Measurements from ENCODE around the gene ZNF670. TPM values are rescaled to one million over a fixed set of nuclear protein-coding genes. Genes with fewer than 3 reads are reported as not detected.
"Not testable (repeated sequence)": the region's sequence is repeated elsewhere in the genome, so short reads cannot be mapped to it uniquely, and the experiment has no call there.

The ZNF670 gene
- total RNA-seq (2021; fragmentation: NEBNext Ultra II Directional; extraction: Animal tissue kit (Norgen Biotek cat#: 25700)): 1 to 10 TPM; 1.3 to 1.9 (median 1.5) TPM
- long read RNA-seq, transcript ZNF670-201 (4 exons, 1,994 nt): major isoform, 5 of 7 reads
- long read RNA-seq, partial matches to known transcripts: 0 of 7 reads
- long read RNA-seq, other reads (novel, unspliced or antisense): 2 of 7 reads

DNA sequence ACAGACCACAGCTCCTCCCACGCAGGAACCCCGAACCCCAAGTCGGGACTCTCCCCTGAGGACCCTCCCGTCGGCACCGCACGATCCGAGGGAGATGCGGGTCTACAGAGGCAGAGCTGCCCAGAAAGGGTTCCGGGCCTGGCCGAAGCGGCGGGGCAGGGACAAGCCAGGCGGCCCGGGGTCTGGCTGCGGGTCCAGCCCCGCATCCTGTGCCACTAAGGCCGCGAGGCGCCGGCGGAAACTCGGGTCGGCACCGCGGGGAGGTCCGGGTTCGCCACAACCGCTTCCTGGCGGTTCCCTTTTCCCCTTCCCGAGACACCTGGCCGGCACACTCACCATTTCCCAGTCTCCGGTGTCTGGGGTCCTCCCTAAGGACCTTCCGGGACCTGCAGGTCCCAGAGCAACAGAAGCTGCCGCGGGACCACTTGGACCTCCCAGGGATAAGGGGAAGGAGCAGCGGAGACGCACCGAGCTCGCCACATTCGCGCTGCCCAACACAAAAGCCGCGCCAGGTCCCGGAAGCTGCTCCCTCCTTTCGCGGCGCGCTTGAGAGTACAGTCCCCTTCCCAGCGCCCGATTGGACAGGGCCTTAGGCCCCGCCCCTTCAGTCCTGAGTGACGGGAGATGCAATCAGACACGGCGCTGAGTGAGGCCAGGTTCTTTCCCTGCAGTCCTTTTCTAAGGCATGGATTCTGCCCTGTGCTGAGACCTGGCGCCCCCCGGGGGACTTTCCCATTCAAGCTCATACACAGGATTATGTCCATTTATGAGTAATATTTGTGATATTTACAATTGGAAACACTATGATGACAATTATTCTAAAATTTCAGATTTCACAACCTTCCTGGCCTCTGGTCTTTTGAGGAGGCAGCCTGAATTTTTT is at the start of gene ZNF670:
Gene ZNF670, minus strand, starts transcription at position 554 of the 883 bp plus-strand sequence. Its CDS starts 215 bp downstream, at position 339.
- peaks cover 27% of the 10 kb centered on the region for H3K4me1 Mint-ChIP-seq (ENCODE audit: low read depth)
- peak within 1 kb of the TSS; percentile 80 for H3K27ac Mint-ChIP-seq
- peaks cover 18% of the 10 kb centered on the region for H3K36me3 Mint-ChIP-seq (ENCODE audit: low read depth)
- H3K27me3 Mint-ChIP-seq (ENCODE audit: insufficient read depth): no peaks in the 10 kb centered on the region; the same call in 1 of the 2 replicates
- peak within 1 kb of the TSS; percentile 93 for H3K4me3 Mint-ChIP-seq
- TF ChIP-seq, protein P1, sequence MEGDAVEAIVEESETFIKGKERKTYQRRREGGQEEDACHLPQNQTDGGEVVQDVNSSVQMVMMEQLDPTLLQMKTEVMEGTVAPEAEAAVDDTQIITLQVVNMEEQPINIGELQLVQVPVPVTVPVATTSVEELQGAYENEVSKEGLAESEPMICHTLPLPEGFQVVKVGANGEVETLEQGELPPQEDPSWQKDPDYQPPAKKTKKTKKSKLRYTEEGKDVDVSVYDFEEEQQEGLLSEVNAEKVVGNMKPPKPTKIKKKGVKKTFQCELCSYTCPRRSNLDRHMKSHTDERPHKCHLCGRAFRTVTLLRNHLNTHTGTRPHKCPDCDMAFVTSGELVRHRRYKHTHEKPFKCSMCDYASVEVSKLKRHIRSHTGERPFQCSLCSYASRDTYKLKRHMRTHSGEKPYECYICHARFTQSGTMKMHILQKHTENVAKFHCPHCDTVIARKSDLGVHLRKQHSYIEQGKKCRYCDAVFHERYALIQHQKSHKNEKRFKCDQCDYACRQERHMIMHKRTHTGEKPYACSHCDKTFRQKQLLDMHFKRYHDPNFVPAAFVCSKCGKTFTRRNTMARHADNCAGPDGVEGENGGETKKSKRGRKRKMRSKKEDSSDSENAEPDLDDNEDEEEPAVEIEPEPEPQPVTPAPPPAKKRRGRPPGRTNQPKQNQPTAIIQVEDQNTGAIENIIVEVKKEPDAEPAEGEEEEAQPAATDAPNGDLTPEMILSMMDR (IDR thresholded peaks at IDR 0.05): no peak
- peaks cover 4% of the 10 kb centered on the region for H3K9me3 Mint-ChIP-seq
- peak; percentile 88 for DNase-seq

DNA sequence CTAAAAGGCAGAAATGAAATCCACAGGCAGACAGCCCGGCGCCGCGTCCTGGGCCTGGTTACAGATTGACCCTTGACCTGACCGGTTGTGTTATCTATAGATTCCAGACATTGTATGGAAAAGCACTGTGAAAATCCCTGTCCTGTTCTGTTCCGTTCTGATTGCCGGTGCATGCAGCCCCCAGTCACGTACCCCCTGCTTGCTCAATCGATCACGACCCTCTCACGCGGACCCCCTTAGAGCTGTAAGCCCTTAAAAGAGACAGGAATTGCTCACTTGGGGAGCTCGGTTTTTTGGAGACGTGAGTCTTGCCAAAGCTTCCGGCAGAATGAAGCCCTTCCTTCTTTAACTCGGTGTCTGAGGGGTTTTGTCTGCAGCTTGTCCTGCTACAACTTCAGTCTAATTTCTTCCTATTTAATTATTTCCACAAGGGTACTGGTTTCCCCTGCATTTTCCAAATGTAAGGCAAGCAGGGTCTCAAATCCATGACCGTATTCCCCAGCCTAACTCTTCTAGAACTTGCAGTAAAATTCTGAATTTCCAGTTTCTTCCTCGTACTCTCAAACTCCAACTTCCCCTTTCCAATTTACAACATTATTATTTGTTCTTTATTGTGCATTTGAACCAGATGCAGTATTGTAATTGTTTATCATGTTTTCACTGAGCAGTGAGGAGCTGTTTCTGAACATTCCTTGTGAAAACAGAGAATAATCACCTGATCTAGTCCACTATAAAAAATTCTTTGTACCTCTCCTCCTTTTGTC is 49.1 kb upstream of the ZNF670 start:
- Mint-ChIP-seq H3K27ac (peak overlapping the region; percentile 43), H3K36me3 (ENCODE audit: low read depth) (peaks cover 18% of the 10 kb centered on the region)
- H3K27me3 Mint-ChIP-seq (ENCODE audit: insufficient read depth): not testable (repeated sequence)

DNA sequence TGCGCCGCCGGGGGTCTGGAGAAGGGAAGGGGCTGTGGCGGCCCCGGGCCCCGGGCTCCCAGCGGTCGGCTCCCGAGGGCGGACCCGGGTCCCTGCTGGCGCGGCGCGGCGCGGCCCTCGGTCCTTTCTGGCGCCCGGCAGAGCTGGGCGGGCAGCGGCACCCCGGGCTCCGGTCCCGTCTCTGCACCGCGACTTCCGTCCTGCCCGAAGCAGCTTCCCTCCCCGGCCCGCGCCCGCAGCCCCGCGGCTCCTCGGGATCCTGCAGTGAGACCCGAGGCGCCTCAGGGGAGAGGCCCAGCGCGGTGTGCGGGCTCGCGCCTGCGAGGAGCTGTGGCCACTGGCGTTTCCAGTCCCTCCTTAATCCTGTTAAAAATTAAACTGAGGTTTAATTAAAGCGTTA is 48.0 kb upstream of the ZNF670 start:
- H3K36me3 Mint-ChIP-seq (ENCODE audit: low read depth); H3K4me1 Mint-ChIP-seq (ENCODE audit: low read depth); H3K27me3 Mint-ChIP-seq (ENCODE audit: insufficient read depth); DNase-seq; H3K4me3 Mint-ChIP-seq; H3K27ac Mint-ChIP-seq: not testable (repeated sequence)
- H3K9me3 Mint-ChIP-seq: peaks cover 25% of the 10 kb centered on the region

More for the DNA sequence above, 49.1 kb upstream of the ZNF670 start:
- H3K9me3 Mint-ChIP-seq: peaks cover 31% of the 10 kb centered on the region
- not testable (repeated sequence) for H3K4me1 Mint-ChIP-seq (ENCODE audit: low read depth); DNase-seq
- H3K4me3 Mint-ChIP-seq: peak overlapping the region; percentile 86

DNA sequence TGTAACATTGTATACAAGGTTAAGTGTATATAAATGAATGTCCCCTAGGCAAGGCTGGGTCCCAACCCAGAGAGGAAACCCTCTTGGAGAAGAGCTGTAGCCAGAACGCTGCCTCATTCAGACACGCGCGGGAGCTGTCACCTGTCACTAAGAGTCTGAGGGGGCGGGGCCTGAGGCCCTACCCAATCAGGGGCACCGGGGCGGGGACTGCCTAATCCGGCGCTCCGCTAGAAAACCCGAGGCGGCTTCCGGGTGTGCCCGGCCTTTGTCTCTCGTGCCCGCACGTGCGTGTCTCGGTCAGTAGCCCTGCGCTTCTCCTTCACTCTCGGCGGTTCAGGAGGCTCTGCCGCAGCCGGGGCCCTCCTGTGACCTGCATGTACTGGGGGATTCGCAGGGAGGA is 47.6 kb upstream of the ZNF670 start:
- not testable (repeated sequence) for H3K4me3 Mint-ChIP-seq; H3K27ac Mint-ChIP-seq; H3K36me3 Mint-ChIP-seq (ENCODE audit: low read depth); DNase-seq; H3K27me3 Mint-ChIP-seq (ENCODE audit: insufficient read depth); H3K4me1 Mint-ChIP-seq (ENCODE audit: low read depth)
- peaks cover 25% of the 10 kb centered on the region for H3K9me3 Mint-ChIP-seq

DNA sequence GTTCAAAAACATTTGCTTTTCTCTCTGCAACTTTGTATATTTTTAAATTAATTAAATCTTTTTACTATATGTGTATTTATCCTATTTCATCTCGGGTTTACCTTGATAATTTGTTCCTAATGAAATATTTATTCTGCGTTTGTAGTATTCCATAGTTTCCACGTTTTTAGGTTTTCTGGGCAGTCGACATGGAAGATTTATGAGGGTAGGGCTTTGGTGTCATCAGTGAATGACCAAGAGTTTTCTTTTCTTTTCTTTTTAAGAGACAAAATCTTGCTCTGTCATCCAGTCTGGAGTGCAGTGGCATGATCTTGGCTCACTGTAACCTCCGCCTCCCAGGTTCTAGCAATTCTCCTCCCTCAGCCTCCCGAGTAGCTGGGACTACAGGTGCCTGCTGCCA is 42.8 kb upstream of the ZNF670 start:
- DNase-seq: no peak
- peaks cover 20% of the 10 kb centered on the region for H3K9me3 Mint-ChIP-seq
- H3K4me3 Mint-ChIP-seq: no peak overlapping the region
- no peak overlapping the region for H3K27ac Mint-ChIP-seq
- TF ChIP-seq, protein P1 (IDR thresholded peaks at IDR 0.05): no peak
- H3K27me3 Mint-ChIP-seq (ENCODE audit: insufficient read depth): no peaks in the 10 kb centered on the region
- H3K4me1 Mint-ChIP-seq (ENCODE audit: low read depth): no peaks in the 10 kb centered on the region
- H3K36me3 Mint-ChIP-seq (ENCODE audit: low read depth): peaks cover 8% of the 10 kb centered on the region; the same call in 1 of the 2 replicates

DNA sequence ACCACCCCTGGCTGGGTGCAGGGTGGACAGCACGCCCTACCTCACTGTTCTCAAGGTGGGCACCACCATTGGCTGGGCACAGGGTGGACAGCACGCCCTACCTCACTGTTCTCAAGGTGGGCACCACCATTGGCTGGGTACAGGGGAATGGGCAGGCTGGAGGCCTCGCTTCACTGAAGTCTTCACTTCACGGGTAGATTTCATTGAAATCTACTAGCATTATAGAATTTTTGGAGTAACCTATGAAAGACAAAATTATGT is 41.7 kb upstream of the ZNF670 start:
- not testable (repeated sequence) for H3K36me3 Mint-ChIP-seq (ENCODE audit: low read depth); H3K4me1 Mint-ChIP-seq (ENCODE audit: low read depth); H3K4me3 Mint-ChIP-seq; H3K27ac Mint-ChIP-seq; DNase-seq; H3K27me3 Mint-ChIP-seq (ENCODE audit: insufficient read depth)
- peaks cover 22% of the 10 kb centered on the region for H3K9me3 Mint-ChIP-seq

DNA sequence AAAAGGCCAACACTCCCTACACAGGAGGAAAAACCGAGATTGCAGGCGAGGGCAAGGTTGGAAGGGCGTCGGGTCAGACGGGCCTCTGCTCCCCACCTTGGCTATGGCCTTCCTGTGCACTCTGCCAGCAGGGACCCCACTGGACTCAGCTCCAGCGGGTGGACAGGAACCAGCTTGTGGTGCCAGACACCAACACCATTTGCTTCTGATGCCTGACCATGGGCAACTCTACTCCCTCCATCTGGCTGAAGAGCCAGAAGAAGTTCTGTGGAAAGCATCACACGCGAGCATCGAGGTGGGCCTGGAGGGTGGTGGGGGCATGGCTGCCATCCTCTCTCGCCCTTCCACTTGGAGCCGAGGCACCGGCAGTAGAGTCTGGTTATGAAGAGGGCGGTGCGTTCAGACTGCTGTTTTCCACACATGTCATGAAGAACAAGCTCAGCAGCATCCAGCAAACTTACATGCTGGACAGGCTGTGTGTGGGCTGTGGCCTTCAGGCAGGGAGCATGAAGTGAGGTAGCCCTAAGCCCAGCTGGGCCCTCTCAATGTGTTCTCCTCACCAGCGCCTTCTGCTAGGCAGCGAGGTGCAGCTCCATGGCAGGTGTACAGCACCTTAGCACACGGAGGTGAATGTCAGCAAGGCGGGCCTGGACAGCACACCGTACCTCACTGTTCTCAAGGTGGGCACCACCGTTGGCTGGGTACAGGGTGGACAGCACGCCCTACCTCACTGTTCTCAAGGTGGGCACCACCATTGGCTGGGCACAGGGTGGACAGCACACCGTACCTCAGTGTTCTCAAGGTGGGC is 41.2 kb upstream of the ZNF670 start:
- Mint-ChIP-seq H3K36me3 (ENCODE audit: low read depth) (peaks cover 5% of the 10 kb centered on the region; the same call in 1 of the 2 replicates), H3K4me1 (ENCODE audit: low read depth) (no peaks in the 10 kb centered on the region), H3K27me3 (ENCODE audit: insufficient read depth) (no peaks in the 10 kb centered on the region; the same call in 1 of the 2 replicates), H3K27ac (no peak overlapping the region), H3K9me3 (peaks cover 23% of the 10 kb centered on the region), H3K4me3 (no peak overlapping the region)
- TF ChIP-seq, protein P1 (IDR thresholded peaks at IDR 0.05): no peak
- DNase-seq: no peak
